Activated CD4-positive, alpha-beta T cell treated with anti-CD3 and anti-CD28 coated beads, Interleukin-2, amount 10 ng/mL, durations not matched to agents 24 days and 14 days (primary cell): ENCODE data around the gene TUBB8. TPM values are rescaled to one million over a fixed set of nuclear protein-coding genes. Genes with fewer than 3 reads are reported as not detected.

Source experiments
- DNase-seq: peaks from one replicate; pipeline ENCODE4 v3.0.0; 2022
- H3K27ac Mint-ChIP-seq: one replicate; pipeline ENCODE4 v1.8.0; 2022; ENCODE audit warnings: mild to moderate bottlenecking, mixed read lengths
- H3K27me3 Mint-ChIP-seq: one replicate; pipeline ENCODE4 v1.8.0; 2022; ENCODE audit warnings: mixed read lengths
- H3K36me3 Mint-ChIP-seq: one replicate; pipeline ENCODE4 v1.8.0; 2022; ENCODE audit warnings: low read depth, mild to moderate bottlenecking, mixed read lengths
- H3K4me1 Mint-ChIP-seq: one replicate; pipeline ENCODE4 v1.8.0; 2021; ENCODE audit warnings: mixed read lengths
- H3K4me3 Mint-ChIP-seq: one replicate; pipeline ENCODE4 v1.8.0; 2022; ENCODE audit warnings: mild to moderate bottlenecking, moderate library complexity, mixed read lengths
- H3K9me3 Mint-ChIP-seq: one replicate; pipeline ENCODE4 v1.8.0; 2021; ENCODE audit warnings: mixed read lengths
- intact Hi-C: fragments of 100-400 bp; cut with micrococcal nuclease; formaldehyde crosslinking; loops from one replicate; pipeline ENCODE4 v1.15.1; 2023
- total RNA-seq: library from RNA; stranded (reverse); gene quantifications from 2 replicates; pipeline ENCODE4 v1.2.3, GENCODE V29; 2022

TUBB8 gene
- total RNA-seq = not detected in 2 replicates

DNA sequence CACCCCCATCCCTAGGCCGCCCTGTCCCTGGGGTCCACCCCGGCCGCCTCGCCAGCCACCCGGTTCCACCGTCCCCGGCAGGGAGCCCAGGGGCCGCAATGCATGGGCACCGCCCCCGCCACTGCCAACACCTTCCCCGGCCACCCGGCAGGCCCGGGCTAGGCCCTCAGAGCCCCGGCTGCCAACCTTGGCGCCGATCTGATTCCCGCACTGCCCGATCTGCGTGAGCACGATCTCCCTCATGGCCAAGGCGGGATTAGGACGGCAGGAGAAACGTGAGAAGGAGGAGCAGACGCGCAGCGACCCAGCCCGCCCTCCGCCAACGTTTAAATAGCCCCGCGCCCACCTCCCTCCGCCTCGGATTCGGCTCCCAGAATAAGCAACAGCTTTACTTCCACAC is at the start of gene TUBB8:
Gene TUBB8, minus strand, starts transcription at position 301 of the 400 bp plus-strand sequence. Its CDS starts 58 bp downstream, at position 243.
- Mint-ChIP-seq H3K27me3 (peaks cover 3% of the 10 kb centered on the region), H3K9me3 (no peaks in the 10 kb centered on the region), H3K4me1 (no peaks in the 10 kb centered on the region), H3K36me3 (no peaks in the 10 kb centered on the region), H3K4me3 (no peak within 1 kb of the TSS), H3K27ac (no peak within 1 kb of the TSS)
- intact Hi-C loops = no loop called here
- no peak for DNase-seq

DNA sequence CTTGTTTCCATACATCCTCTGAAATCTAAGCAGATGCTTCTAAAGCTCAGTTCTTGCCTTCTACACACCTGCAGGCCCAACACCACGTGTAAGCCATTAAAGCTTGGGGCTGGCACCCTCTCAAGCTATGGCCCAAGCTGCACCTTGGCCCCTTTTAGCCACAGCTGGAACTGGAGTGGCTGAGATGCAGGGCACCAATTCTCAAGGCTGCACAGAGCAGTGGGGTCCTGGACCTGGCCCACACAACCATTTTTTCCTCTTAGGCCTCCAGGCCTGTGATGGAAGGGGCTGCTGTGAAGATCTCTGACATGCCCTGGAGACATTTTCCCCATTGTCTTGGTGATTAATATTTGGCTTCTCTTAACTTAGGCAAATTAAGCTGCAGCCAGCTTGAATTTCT is 47.4 kb upstream of the TUBB8 start:
- H3K4me3 Mint-ChIP-seq = no peak overlapping the region
- no peak overlapping the region for H3K27ac Mint-ChIP-seq
- peaks cover 23% of the 10 kb centered on the region for H3K9me3 Mint-ChIP-seq
- intact Hi-C loops = no loop called here
- no peaks in the 10 kb centered on the region for H3K4me1 Mint-ChIP-seq
- no peaks in the 10 kb centered on the region for H3K36me3 Mint-ChIP-seq
- peaks cover 2% of the 10 kb centered on the region for H3K27me3 Mint-ChIP-seq
- no peak for DNase-seq

DNA sequence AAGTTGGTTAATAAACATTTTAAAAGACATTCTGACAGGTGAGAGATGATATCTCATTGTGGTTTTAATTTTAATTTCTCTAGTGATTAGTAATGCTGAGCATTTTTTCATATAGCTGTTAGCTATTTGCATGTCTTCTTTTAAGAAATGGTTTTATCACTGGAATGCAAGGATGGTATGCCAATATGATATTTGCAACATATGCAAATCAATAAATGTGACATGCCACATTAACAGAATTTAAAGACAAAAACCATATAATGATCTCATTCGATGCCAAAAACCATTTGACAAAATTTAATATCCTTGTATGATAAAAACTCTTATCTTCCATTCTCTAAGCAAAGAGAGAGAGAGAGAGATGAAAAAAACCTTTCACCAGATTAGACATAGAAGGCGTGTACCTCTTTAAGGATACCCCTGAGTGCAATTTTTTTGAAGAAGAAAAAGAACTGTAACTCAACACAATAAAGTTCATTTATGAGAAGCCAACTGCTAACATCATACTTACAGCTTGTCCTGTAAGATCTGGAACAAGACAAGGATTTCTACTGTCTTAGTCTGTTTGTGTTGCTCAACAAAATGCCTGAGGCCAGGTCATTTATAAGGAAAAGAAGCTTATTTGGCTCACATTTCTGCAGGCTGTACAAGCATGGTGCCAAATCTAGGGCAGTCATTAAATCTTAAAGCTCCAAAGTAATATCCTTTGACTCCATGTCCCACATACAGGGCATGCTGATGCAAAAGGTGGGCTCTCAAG is 46.4 kb upstream of the TUBB8 start:
- no peak for DNase-seq
- no peaks in the 10 kb centered on the region for H3K36me3 Mint-ChIP-seq
- H3K4me1 Mint-ChIP-seq = no peaks in the 10 kb centered on the region
- no peak overlapping the region for H3K27ac Mint-ChIP-seq
- H3K27me3 Mint-ChIP-seq = peaks cover 2% of the 10 kb centered on the region
- intact Hi-C loops = no loop called here
- H3K9me3 Mint-ChIP-seq = peaks cover 23% of the 10 kb centered on the region
- H3K4me3 Mint-ChIP-seq = no peak overlapping the region

DNA sequence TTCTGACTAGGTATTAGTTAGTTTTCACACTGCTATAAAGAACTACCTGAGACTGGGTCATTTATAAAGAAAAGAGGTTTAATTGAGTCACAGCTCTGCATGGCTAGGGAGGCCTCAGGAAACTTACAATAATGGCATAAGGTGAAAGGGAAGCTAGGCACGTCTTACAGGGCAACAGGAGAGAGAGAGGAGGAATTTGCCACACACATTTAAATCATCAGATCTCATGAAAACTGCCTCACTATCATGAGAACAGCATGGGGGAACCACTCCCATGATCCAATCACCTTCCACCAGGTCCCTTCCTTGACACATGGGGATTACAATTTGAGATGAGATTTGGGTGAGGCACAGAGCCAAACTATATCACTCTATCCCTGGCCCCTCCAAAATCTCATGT is 45.5 kb upstream of the TUBB8 start:
- H3K27ac Mint-ChIP-seq = no peak overlapping the region
- H3K4me3 Mint-ChIP-seq = no peak overlapping the region
- no peaks in the 10 kb centered on the region for H3K36me3 Mint-ChIP-seq
- DNase-seq = no peak
- H3K9me3 Mint-ChIP-seq = peaks cover 23% of the 10 kb centered on the region
- H3K4me1 Mint-ChIP-seq = no peaks in the 10 kb centered on the region
- intact Hi-C loops = no loop called here
- H3K27me3 Mint-ChIP-seq = peaks cover 3% of the 10 kb centered on the region

- DNase-seq = no peak
- Mint-ChIP-seq H3K4me1 (no peaks in the 10 kb centered on the region), H3K27ac (no peak overlapping the region), H3K36me3 (no peaks in the 10 kb centered on the region), H3K9me3 (peaks cover 23% of the 10 kb centered on the region), H3K4me3 (no peak overlapping the region), H3K27me3 (peaks cover 5% of the 10 kb centered on the region)
- intact Hi-C loops = no loop called here
These were observed 43.8 kb upstream of the TUBB8 start for GRCh38 chr10:92846-93245.

DNA sequence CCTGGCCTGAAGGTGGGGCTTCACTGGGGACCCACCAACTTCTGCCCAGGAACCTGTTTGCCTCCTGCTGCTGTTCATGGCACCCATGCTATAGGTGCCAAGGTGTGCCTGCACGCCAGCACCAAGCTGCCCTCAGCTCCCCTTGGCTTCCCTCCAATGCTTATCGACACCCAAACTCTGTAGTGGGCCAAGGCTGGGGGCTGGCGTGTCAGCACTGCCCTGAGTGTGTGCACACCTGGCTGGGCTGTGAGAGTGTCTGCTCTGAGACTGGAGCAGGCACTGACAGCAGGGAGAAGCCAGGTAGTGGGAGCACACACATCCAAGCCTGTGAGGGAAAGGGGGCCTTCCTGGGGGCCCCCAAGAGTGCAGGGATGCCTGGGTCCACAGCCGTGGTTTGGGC is 43.1 kb upstream of the TUBB8 start:
- Mint-ChIP-seq H3K9me3 (peaks cover 20% of the 10 kb centered on the region), H3K27me3 (peaks cover 5% of the 10 kb centered on the region), H3K27ac (no peak overlapping the region), H3K4me1 (peaks cover 3% of the 10 kb centered on the region), H3K4me3 (no peak overlapping the region), H3K36me3 (no peaks in the 10 kb centered on the region)
- intact Hi-C loops = no loop called here
- DNase-seq = no peak

GRCh38 chr10:91313-91712 is 42.2 kb upstream of the TUBB8 start:
- H3K4me1 Mint-ChIP-seq = peaks cover 3% of the 10 kb centered on the region
- H3K36me3 Mint-ChIP-seq = no peaks in the 10 kb centered on the region
- DNase-seq = no peak
- H3K4me3 Mint-ChIP-seq = no peak overlapping the region
- peaks cover 5% of the 10 kb centered on the region for H3K27me3 Mint-ChIP-seq
- peaks cover 16% of the 10 kb centered on the region for H3K9me3 Mint-ChIP-seq
- intact Hi-C loops = no loop called here
- no peak overlapping the region for H3K27ac Mint-ChIP-seq

DNA sequence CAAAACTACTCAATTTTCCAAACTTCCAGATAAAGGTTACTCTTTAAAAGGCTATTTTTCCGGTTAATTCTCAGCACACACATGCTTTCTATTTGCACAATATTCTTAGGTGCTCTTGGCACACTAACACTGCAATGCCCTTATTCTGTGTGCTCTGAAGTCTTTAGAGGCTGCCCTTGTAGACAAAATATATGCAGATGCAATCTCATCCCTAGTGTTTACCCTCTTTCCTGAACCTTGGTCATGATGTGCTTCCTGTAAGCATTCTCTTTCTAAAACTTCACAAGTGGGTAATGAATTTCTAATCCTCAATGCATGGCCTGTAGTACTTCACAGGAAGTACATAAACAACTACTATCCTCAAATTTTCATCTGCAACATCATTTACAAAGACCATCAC is 41.1 kb upstream of the TUBB8 start:
- Mint-ChIP-seq H3K27me3 (peaks cover 5% of the 10 kb centered on the region), H3K27ac (no peak overlapping the region), H3K36me3 (no peaks in the 10 kb centered on the region), H3K4me3 (no peak overlapping the region), H3K4me1 (peaks cover 3% of the 10 kb centered on the region), H3K9me3 (peaks cover 11% of the 10 kb centered on the region)
- DNase-seq = no peak
- intact Hi-C loops = no loop called here

DNA sequence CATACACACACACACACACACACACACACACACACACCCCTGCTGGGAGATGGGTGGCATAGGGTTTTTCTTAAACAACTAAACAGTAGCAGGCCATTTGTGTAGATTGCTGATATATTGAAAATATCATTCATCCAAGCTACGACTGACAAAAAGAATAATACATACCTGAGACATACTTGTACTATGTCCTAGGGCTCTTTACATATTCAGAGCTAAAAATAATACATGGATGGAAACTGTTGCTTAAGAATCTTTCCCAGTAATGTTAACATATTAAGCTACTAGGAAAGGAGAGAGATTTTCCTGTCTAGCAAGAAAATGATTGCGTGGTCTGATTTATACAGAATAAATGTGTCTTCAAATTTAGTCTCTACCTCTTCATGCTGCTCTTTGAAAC is 40.2 kb upstream of the TUBB8 start:
- Mint-ChIP-seq H3K9me3 (peaks cover 3% of the 10 kb centered on the region), H3K4me1 (peaks cover 3% of the 10 kb centered on the region), H3K27me3 (peaks cover 5% of the 10 kb centered on the region), H3K36me3 (no peaks in the 10 kb centered on the region), H3K27ac (no peak overlapping the region), H3K4me3 (no peak overlapping the region)
- no peak for DNase-seq
- intact Hi-C loops = no loop called here

DNA sequence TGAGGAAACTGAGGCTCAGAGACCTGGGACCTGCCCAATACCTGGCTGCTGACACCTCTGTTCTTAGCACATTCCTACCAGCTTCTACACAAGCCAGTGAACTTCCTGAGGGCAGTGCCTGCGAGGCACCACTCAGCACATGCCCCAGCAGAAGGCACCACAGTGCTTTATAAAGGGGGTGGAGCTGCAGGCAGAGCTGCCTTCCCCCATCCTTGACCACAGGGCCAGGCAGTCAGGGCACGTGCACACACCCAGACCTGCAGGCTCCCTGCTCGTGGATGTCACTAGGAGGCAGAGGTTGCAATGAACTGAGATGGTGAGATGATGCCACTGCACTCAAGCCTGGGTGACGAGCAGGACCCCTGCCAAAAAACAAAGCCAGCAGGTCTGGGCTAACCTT is 39.2 kb upstream of the TUBB8 start:
- intact Hi-C loops = no loop called here
- H3K4me1 Mint-ChIP-seq = peaks cover 3% of the 10 kb centered on the region
- no peak overlapping the region for H3K27ac Mint-ChIP-seq
- H3K27me3 Mint-ChIP-seq = peaks cover 5% of the 10 kb centered on the region
- no peak overlapping the region for H3K4me3 Mint-ChIP-seq
- no peaks in the 10 kb centered on the region for H3K36me3 Mint-ChIP-seq
- DNase-seq = no peak
- peaks cover 3% of the 10 kb centered on the region for H3K9me3 Mint-ChIP-seq

- intact Hi-C loops = no loop called here
- Mint-ChIP-seq H3K9me3 (no peaks in the 10 kb centered on the region), H3K27me3 (peaks cover 3% of the 10 kb centered on the region), H3K4me1 (peaks cover 3% of the 10 kb centered on the region), H3K36me3 (no peaks in the 10 kb centered on the region), H3K27ac (no peak overlapping the region), H3K4me3 (no peak overlapping the region)
- no peak for DNase-seq
These were observed 38.3 kb upstream of the TUBB8 start for GRCh38 chr10:87177-88080.

DNA sequence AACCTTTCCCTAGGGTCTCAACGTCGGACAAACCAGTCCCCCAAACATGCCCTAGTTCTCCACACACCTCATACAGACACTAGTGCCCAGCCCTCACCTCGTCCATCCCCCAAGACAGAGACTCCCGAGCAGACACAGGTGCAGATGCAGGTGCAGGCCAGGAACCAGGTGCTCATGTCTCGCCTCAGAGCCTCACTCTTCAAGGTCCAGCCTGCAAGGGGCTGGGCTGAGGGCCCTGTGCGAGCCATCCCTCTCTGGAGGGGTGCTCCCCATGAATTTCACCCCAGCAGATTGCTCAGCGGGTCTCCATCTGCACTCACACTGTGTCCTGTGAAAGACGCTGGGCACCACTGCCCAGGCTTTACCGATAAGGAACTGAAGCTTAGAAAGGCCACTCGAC is 36.9 kb upstream of the TUBB8 start:
- H3K4me1 Mint-ChIP-seq = peaks cover 3% of the 10 kb centered on the region
- no peak for DNase-seq
- H3K27me3 Mint-ChIP-seq = peaks cover 3% of the 10 kb centered on the region
- no peak overlapping the region for H3K27ac Mint-ChIP-seq
- no peak overlapping the region for H3K4me3 Mint-ChIP-seq
- intact Hi-C loops = no loop called here
- no peaks in the 10 kb centered on the region for H3K36me3 Mint-ChIP-seq
- H3K9me3 Mint-ChIP-seq = no peaks in the 10 kb centered on the region

DNA sequence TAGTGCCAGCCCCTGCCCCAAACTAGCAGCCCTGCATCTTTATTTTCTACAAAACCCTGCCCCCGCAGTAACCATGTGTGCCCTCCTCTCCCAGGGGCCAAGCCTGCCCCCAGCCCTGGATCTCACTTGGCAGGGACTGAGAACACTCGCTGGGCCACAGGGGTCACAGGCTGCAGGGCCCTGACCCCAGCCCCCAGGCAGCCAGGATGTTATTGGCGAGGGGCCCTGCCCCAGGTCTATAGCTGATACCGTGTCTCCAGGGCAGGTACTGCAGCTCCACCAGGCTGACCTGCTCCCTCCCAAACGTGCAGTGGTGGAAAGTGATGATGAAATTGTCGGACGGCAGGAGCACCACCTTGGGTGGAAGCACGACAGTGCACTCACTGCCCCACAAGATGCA is 35.9 kb upstream of the TUBB8 start:
- Mint-ChIP-seq H3K4me1 (peaks cover 3% of the 10 kb centered on the region), H3K27ac (no peak overlapping the region), H3K9me3 (no peaks in the 10 kb centered on the region), H3K27me3 (peaks cover 3% of the 10 kb centered on the region), H3K4me3 (no peak overlapping the region), H3K36me3 (no peaks in the 10 kb centered on the region)
- intact Hi-C loops = no loop called here
- DNase-seq = no peak

- H3K4me1 Mint-ChIP-seq = peaks cover 3% of the 10 kb centered on the region
- no peak overlapping the region for H3K27ac Mint-ChIP-seq
These were observed 34.9 kb upstream of the TUBB8 start for GRCh38 chr10:83930-84530.

More at GRCh38 chr10:83930-84530, 34.9 kb upstream of the TUBB8 start:
- peak; percentile 50 for DNase-seq
- peaks cover 2% of the 10 kb centered on the region for H3K27me3 Mint-ChIP-seq
- H3K36me3 Mint-ChIP-seq = no peaks in the 10 kb centered on the region
- intact Hi-C loops = no loop called here
- no peaks in the 10 kb centered on the region for H3K9me3 Mint-ChIP-seq
- H3K4me3 Mint-ChIP-seq = no peak overlapping the region
